Activated CD4-positive, alpha-beta T cell treated with anti-CD3 and anti-CD28 coated beads, Interleukin-2, amount 50 U/mL, for 24 hours (primary cell): ENCODE data around the gene MMP10.
A peak's percentile ranks its signal among the peaks of the same experiment; 100 is the strongest.
"Not testable (repeated sequence)": the region's sequence is repeated elsewhere in the genome, so short reads cannot be mapped to it uniquely, and the experiment has no call there.

Experiments used
- DNase-seq, 2 donors: peaks; one replicate each; pipeline ENCODE4 v3.0.0-alpha.2; 2020; ENCODE audit warnings: low read depth in 1 of 2, low spot score in 1 of 2

Gene MMP10

DNA sequence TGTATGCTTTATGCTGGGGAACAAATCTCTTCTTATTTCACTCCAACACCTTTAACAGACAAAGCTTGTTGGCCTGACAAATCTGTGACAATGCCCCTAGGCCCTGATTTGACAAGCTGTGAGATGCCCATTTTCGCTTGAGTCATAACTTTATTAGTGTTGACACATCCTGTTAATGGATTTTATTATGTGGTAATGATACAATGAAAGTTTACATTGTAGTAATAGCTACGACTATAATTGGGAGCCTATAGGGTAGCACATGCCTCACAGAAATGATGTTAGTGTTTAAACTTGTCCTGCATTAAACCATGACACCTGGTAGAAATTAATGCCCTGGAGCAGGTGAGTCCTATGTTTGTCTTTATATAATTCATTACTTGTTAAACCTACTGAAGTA lies 3.3 kb upstream of the MMP10 start:
- DNase-seq, result no peak

- no peak for DNase-seq
Observed at GRCh38 chr11:102783016-102783415, 2.6 kb upstream of the MMP10 start.

DNA sequence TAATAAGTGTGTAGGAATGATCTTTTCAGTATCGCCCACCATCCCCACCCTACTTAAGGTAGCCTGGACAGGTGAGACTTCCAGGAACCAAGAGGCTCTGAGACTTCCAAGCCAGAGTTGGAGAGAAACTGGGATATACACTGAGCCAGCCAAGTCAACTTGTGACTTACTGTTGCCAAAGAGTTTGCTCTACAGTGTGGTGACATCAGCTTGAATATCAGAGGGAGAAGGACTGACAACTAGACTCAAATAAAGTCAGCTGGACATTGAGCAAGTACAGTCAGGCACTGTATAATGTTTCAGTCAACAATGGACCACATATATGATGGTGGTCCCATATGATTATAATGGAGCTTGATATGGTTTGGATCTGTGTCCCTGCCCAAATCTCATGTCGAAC lies 1.2 kb upstream of the MMP10 start:
- DNase-seq, result no peak

- no peak for DNase-seq
Observed at GRCh38 chr11:102776454-102776853, 4.0 kb downstream of the MMP10 start.

DNA sequence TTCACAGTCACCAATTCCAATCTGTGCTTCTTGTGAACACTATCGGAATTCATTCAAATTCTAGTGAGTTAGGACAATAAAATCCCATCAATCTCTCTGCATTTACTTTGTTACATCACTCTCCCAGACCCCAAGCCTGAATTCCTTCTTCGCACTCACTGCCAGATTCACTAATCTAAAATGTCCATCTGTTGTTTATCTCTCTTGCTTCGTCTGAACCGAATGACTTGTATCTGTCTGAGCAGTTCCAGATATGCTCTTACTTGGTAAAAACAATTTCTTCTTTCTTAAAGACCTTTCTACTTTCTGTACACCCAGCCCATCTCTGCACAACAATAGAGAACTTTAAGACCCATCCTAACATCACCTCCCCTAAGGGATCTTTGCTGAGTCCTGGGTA lies 7.0 kb downstream of the MMP10 start:
- DNase-seq, result no peak

GRCh38 chr11:102771351-102771750 lies 9.1 kb downstream of the MMP10 start:
- DNase-seq, result no peak

DNA sequence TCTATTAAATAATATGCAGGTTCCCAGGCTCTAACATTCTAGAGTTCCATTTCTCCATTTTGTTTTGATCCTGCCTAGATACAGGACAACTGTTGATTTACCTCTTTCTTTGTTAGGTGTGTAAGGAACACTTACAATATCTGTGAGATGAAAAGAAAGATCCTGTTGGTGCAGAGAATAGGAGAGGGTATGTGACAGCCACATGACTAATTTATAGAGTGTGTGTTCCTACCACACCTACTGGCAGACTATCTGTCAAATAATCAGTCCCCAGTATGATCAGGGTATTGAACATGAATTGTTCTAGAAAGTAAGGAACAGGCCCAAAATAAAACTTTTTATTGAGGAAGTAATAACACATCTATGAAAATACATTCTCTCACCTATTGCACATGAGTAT lies 10.2 kb downstream of the MMP10 start:
- DNase-seq, result no peak

DNA sequence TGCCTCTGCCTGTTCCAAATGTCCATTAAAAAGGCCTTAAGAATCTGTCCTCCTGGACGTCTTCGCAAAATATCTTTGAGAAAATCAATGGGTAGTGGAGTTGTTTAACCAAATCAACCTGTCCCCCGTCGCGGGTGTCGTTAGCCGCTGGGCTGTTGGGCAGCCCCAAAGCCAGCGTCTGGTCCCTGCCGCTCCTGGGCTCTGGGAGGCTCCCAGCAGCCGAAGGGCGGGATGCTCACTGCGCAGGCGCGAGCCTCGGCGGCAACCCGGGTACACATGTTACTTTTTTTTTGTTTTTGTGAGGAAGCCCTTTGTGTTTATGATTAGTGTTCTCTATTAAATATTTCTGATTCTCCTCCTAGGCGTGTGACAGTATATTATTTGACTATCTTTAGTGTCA lies 12.6 kb downstream of the MMP10 start:
- DNase-seq, result no peak

DNA sequence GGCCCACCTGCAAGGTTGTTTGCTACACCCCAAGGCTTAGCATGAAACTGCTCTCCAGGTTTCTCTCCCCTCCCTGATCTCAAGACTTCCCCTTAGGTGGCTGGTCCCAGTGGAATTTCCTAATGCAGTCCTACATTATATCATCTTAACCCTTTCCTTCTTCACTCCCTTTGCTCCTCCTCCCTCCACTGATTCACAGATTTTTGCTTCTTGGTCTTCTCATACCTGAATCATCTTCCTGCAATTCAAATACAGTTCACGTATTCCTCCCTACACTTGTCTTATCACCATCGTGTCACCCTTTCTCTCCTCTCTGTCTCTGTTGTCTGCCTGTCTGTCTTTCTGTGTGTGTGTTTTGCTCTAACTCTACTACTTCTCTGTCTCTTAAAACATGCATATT lies 17.0 kb downstream of the MMP10 start:
- DNase-seq, result no peak

DNA sequence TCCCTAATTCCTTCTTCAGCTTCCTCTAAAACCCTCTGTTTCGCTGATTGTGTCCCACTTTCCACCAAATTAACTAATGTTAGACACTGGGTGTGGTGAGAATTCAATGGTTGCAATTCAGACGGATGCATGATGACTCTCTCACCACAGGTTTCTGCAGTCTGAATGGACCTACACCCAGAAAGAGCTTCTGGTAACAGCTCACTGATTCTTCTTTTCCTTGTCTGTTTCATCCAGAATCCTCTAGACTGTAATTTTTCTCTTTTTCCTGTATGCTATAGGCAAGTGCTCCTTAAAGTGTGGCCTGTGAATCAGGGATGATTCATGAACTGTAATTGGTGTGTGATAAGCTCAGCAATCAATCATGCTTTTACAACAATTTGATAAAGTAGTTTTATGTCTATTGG lies 18.1 kb downstream of the MMP10 start:
- no peak for DNase-seq

DNA sequence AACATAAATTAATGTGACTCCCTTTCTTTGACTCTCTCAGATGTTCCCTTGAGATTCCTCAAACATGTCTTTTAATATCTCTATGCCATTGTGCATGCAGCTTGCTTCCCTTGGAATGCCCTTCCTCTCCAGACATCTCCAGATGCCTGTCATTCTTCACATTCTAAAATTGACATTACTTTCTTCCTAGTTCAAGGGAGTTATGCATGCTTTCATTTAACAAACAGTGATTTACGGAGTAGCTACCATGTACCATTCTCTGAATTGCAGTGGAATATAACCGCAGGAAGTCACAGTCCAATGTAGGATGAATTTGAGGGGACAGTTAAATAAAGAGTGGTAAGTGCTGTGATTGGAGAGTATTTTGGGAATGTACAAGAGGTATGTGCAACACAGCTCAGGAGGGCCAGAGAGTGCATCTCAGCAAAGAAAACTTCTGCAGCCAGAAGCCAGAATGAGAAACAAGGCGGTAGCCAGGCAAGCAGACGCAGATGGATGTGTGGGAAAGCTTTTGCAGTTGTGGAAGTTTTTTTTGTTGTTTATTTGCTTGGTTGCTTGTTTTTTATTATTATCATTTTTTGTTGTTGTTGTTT lies 18.7 kb downstream of the MMP10 start:
- no peak for DNase-seq

- DNase-seq, result no peak
Observed at GRCh38 chr11:102760344-102761035, 19.9 kb downstream of the MMP10 start.

GRCh38 chr11:102757823-102758549 lies 22.4 kb downstream of the MMP10 start:
- no peak for DNase-seq

GRCh38 chr11:102753267-102753666 lies 27.2 kb downstream of the MMP10 start:
- DNase-seq, result no peak

DNA sequence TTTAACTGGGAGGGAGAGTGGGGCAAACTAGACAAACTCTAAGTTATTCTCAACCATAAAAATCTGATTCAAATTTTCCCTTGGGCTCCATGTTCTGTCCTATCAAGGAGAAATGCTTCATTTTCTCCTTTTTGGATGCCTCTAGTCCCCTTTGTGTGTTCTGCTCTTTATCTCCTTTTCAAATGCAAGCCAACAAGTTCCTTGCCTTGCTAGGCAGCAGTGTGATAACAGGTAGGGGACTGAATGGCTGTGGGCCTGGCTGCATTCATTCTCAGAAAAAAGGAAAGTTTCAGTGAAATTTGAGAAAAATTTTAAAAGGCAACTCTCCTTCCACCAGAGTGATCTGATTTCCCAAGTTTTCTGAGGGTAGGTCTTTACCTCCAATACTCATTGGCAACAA lies 28.8 kb downstream of the MMP10 start:
- no peak for DNase-seq

DNA sequence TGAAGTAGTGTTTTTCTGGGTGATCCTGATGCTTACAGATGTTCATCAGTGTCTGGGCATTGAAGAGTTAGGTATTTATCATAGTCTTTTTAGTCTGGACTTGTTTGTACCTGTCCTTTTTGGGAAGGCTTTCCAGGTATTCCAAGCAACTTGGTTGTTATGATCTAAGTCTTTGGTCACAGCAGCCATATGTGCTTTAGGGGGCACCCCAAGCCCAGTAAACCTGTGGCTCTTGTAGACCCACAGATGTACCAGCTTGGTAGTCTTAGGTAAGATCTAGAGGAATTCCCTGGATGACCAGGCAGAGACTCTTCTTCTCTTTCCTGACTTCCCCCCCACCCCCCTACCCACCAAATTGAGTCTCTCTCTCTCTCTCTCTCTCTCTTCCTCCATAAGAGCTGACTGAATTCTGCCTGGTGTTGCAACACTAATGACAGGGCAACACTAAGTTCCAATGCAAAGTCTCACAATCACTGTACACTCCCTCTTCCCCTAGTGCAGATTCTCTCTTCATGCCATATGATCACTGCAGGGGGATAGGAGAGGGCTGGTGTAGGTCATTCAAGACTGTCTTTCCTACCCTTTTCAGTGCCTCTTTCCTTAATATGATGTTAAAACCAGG lies 31.2 kb downstream of the MMP10 start:
- DNase-seq, result no peak

DNA sequence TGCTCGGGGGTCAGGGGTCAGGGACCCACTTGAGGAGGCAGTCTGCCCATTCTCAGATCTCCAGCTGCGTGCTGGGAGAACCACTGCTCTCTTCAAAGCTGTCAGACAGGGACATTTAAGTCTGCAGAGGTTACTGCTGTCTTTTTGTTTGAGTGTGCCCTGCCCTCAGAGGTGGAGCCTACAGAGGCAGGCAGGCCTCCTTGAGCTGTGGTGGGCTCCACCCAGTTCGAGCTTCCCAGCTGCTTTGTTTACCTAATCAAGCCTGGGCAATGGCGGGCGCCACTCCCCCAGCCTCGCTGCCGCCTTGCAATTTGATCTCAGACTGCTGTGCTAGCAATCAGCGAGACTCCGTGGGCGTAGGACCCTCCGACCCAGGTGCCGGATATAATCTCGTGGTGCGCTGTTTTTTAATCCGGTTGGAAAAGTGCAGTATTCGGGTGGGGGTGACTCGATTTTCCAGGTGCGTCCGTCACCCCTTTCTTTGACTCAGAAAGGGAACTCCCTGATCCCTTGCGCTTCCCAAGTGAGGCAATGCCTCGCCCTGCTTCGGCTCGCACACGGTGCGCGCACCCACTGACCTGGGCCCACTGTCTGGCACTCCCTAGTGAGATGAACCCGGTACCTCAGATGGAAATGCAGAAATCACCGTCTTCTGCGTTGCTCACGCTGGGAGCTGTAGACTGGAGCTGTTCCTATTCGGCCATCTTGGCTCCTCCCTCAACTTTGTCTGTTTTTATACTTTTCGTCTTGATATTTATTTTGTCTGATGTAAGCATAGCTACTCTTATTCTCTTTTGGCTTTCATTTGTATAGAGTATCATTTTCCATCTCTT lies 33.5 kb downstream of the MMP10 start:
- not testable (repeated sequence) for DNase-seq

- DNase-seq, result no peak
Observed at GRCh38 chr11:102734650-102735049, 45.8 kb downstream of the MMP10 start.

DNA sequence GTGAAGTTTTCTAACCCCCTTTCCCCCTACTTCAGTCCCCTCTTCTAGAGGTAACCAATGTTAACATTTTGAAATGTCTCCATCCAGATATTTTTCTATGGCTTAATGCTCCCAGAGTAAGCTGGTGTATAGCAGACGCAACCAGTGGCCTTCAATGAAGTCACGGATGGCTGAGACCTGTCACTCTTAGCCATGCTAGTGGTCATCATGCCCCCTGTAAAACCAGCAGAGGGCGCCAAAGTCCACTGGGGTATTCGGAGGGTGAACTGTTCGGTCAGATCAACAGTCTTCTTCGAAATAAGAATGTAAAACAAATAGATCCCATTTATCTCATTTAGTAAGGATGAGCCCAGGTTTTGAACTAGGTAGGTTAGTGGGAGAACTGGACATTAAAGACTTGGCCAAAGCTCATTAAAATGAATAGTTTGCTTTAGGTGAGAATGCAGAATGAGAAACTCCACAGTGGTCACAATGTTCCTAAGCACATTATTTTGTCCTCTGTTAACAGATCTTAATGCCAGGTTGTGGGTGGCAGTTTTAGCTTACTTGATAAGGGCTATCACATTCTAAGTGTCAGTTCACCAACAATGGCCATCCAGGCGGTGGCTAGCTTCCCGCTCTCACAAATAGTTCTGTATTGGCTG lies 47.1 kb downstream of the MMP10 start:
- peak in 1 of 2 donors; percentile 11 for DNase-seq

DNA sequence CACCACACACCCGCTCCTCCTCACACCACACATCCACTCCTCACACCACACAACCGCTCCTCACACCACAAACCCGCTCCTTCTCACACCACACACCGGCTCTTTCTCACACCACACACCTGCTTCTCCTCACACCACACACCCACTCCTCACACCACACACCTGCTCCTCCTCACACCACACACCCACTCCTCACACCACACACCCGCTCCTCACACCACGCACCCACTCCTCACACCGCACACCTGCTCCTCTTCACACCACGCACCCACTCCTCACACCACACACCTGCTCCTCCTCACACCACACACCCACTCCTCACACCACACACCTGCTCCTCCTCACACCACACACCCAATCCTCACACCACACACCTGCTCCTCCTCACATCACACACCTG lies 49.5 kb downstream of the MMP10 start:
- not testable (repeated sequence) for DNase-seq
